ENCODE results near the gene AURKAIP1.

AURKAIP1 gene

GRCh38 chr1:1337793-1338147, 37.2 kb downstream of the AURKAIP1 start:
- H3K27me3 ChIP-seq (ENCODE audit: insufficient read depth, low read length), result no peaks in the 10 kb centered on the region
- no peak overlapping the region for H3K14ac ChIP-seq (ENCODE audit: low read length)
- H3K9me3 ChIP-seq (ENCODE audit: insufficient read depth, low read depth, low read length), result peaks cover 13% of the 10 kb centered on the region
- DNase-seq, result peak in 1 of 2 donors; percentile 40
- no peak overlapping the region for H3K9ac ChIP-seq (ENCODE audit: low read length)
- H2AK5ac ChIP-seq (ENCODE audit: low read length), result no peak overlapping the region
- no peak overlapping the region for H2BK5ac ChIP-seq (ENCODE audit: low read depth, low read length, poor library complexity)
- no peak overlapping the region for H4K91ac ChIP-seq (ENCODE audit: low read depth, low read length)
- no CpG with 5 or more reads among the region's 18 CpGs for WGBS (ENCODE audit: extremely low coverage, insufficient coverage, insufficient read length)
- H3K23ac ChIP-seq (ENCODE audit: low read length), result no peak overlapping the region
- H3K27ac ChIP-seq (ENCODE audit: low read depth, low read length), result no peak overlapping the region
- H2AFZ ChIP-seq (ENCODE audit: insufficient read depth, low read length, poor library complexity), result no peak overlapping the region
- H3K4me2 ChIP-seq (ENCODE audit: low read length), result no peak overlapping the region
- no peaks in the 10 kb centered on the region for H3K4me1 ChIP-seq (ENCODE audit: control insufficient read depth in 1 of 2, insufficient read depth in 2 of 2, low read length in 2 of 2)
- H2BK120ac ChIP-seq (ENCODE audit: insufficient read depth, low read length, poor library complexity), result no peak overlapping the region
- H4K12ac ChIP-seq (ENCODE audit: low read depth, low read length), result no peak overlapping the region
- no peak overlapping the region for H3K4me3 ChIP-seq (ENCODE audit: low read depth, low read length)
- H3K79me1 ChIP-seq (ENCODE audit: low read length), result no peaks in the 10 kb centered on the region
- H3K36me3 ChIP-seq (ENCODE audit: control insufficient read depth in 1 of 2, insufficient read depth in 2 of 2, low read length in 2 of 2), result peaks cover 67 to 69% of the 10 kb centered on the region in 2 experiments
- no peaks in the 10 kb centered on the region for H3K79me2 ChIP-seq (ENCODE audit: control insufficient read depth, insufficient read depth, low read length, poor library complexity)
- no peak overlapping the region for H3K4ac ChIP-seq (ENCODE audit: low read depth, low read length)
- H2BK12ac ChIP-seq (ENCODE audit: low read length), result no peak overlapping the region
- no peak overlapping the region for H4K8ac ChIP-seq (ENCODE audit: low read depth, low read length)
- no peak overlapping the region for H3K18ac ChIP-seq (ENCODE audit: low read length)

- Histone ChIP-seq H3K79me1 (ENCODE audit: low read length) (no peaks in the 10 kb centered on the region), H3K27ac (ENCODE audit: low read depth, low read length) (no peak overlapping the region), H4K8ac (ENCODE audit: low read depth, low read length) (no peak overlapping the region), H3K4me2 (ENCODE audit: low read length) (no peak overlapping the region), H2BK12ac (ENCODE audit: low read length) (no peak overlapping the region), H3K18ac (ENCODE audit: low read length) (no peak overlapping the region), H3K4me1 (ENCODE audit: control insufficient read depth in 1 of 2, insufficient read depth in 2 of 2, low read length in 2 of 2) (no peaks in the 10 kb centered on the region), H3K23ac (ENCODE audit: low read length) (no peak overlapping the region), H3K4me3 (ENCODE audit: low read depth, low read length) (no peak overlapping the region), H3K4ac (ENCODE audit: low read depth, low read length) (no peak overlapping the region), H2AFZ (ENCODE audit: insufficient read depth, low read length, poor library complexity) (no peak overlapping the region), H2BK120ac (ENCODE audit: insufficient read depth, low read length, poor library complexity) (no peak overlapping the region), H3K36me3 (ENCODE audit: control insufficient read depth in 1 of 2, insufficient read depth in 2 of 2, low read length in 2 of 2) (peaks cover 66 to 67% of the 10 kb centered on the region in 2 experiments), H3K9me3 (ENCODE audit: insufficient read depth, low read depth, low read length) (peaks cover 17% of the 10 kb centered on the region), H3K14ac (ENCODE audit: low read length) (no peak overlapping the region), H2BK5ac (ENCODE audit: low read depth, low read length, poor library complexity) (no peak overlapping the region), H3K9ac (ENCODE audit: low read length) (no peak overlapping the region), H3K79me2 (ENCODE audit: control insufficient read depth, insufficient read depth, low read length, poor library complexity) (no peaks in the 10 kb centered on the region), H2AK5ac (ENCODE audit: low read length) (no peak overlapping the region), H4K91ac (ENCODE audit: low read depth, low read length) (no peak overlapping the region), H4K12ac (ENCODE audit: low read depth, low read length) (no peak overlapping the region), H3K27me3 (ENCODE audit: insufficient read depth, low read length) (no peaks in the 10 kb centered on the region)
- DNase-seq, result no peak
- no CpG with 5 or more reads among the region's 32 CpGs for WGBS (ENCODE audit: extremely low coverage, insufficient coverage, insufficient read length)
Measured at GRCh38 chr1:1336931-1337792, 37.8 kb downstream of the AURKAIP1 start.

GRCh38 chr1:1336446-1336845, 38.6 kb downstream of the AURKAIP1 start:
- no peak overlapping the region for H2AFZ ChIP-seq (ENCODE audit: insufficient read depth, low read length, poor library complexity)
- no peak overlapping the region for H3K9ac ChIP-seq (ENCODE audit: low read length)
- no peak overlapping the region for H2BK5ac ChIP-seq (ENCODE audit: low read depth, low read length, poor library complexity)
- H3K27ac ChIP-seq (ENCODE audit: low read depth, low read length), result no peak overlapping the region
- H2BK120ac ChIP-seq (ENCODE audit: insufficient read depth, low read length, poor library complexity), result no peak overlapping the region
- no peak overlapping the region for H4K12ac ChIP-seq (ENCODE audit: low read depth, low read length)
- H2BK12ac ChIP-seq (ENCODE audit: low read length), result no peak overlapping the region
- no peaks in the 10 kb centered on the region for H3K79me1 ChIP-seq (ENCODE audit: low read length)
- no peak overlapping the region for H3K4me3 ChIP-seq (ENCODE audit: low read depth, low read length)
- H2AK5ac ChIP-seq (ENCODE audit: low read length), result no peak overlapping the region
- no CpG with 5 or more reads among the region's 26 CpGs for WGBS (ENCODE audit: extremely low coverage, insufficient coverage, insufficient read length)
- H3K14ac ChIP-seq (ENCODE audit: low read length), result no peak overlapping the region
- H3K36me3 ChIP-seq (ENCODE audit: control insufficient read depth in 1 of 2, insufficient read depth in 2 of 2, low read length in 2 of 2), result peaks cover 58 to 61% of the 10 kb centered on the region in 2 experiments
- no peak overlapping the region for H3K4ac ChIP-seq (ENCODE audit: low read depth, low read length)
- H3K4me2 ChIP-seq (ENCODE audit: low read length), result no peak overlapping the region
- no peak overlapping the region for H4K91ac ChIP-seq (ENCODE audit: low read depth, low read length)
- H3K27me3 ChIP-seq (ENCODE audit: insufficient read depth, low read length), result no peaks in the 10 kb centered on the region
- no peak overlapping the region for H4K8ac ChIP-seq (ENCODE audit: low read depth, low read length)
- no peaks in the 10 kb centered on the region for H3K79me2 ChIP-seq (ENCODE audit: control insufficient read depth, insufficient read depth, low read length, poor library complexity)
- no peak for DNase-seq
- no peak overlapping the region for H3K23ac ChIP-seq (ENCODE audit: low read length)
- H3K18ac ChIP-seq (ENCODE audit: low read length), result no peak overlapping the region
- H3K4me1 ChIP-seq (ENCODE audit: control insufficient read depth in 1 of 2, insufficient read depth in 2 of 2, low read length in 2 of 2), result no peaks in the 10 kb centered on the region
- H3K9me3 ChIP-seq (ENCODE audit: insufficient read depth, low read depth, low read length), result peaks cover 17% of the 10 kb centered on the region

GRCh38 chr1:1335792-1336248, 39.2 kb downstream of the AURKAIP1 start:
- Histone ChIP-seq H4K91ac (ENCODE audit: low read depth, low read length) (no peak overlapping the region), H3K79me1 (ENCODE audit: low read length) (no peaks in the 10 kb centered on the region), H3K4ac (ENCODE audit: low read depth, low read length) (no peak overlapping the region), H3K36me3 (ENCODE audit: control insufficient read depth in 1 of 2, insufficient read depth in 2 of 2, low read length in 2 of 2) (peaks cover 52 to 54% of the 10 kb centered on the region in 2 experiments), H3K4me2 (ENCODE audit: low read length) (no peak overlapping the region), H3K23ac (ENCODE audit: low read length) (no peak overlapping the region), H3K4me1 (ENCODE audit: control insufficient read depth in 1 of 2, insufficient read depth in 2 of 2, low read length in 2 of 2) (no peaks in the 10 kb centered on the region), H4K12ac (ENCODE audit: low read depth, low read length) (no peak overlapping the region), H3K14ac (ENCODE audit: low read length) (no peak overlapping the region), H3K4me3 (ENCODE audit: low read depth, low read length) (no peak overlapping the region), H2BK5ac (ENCODE audit: low read depth, low read length, poor library complexity) (no peak overlapping the region), H3K9ac (ENCODE audit: low read length) (no peak overlapping the region), H3K27ac (ENCODE audit: low read depth, low read length) (no peak overlapping the region), H2AFZ (ENCODE audit: insufficient read depth, low read length, poor library complexity) (no peak overlapping the region), H3K9me3 (ENCODE audit: insufficient read depth, low read depth, low read length) (peaks cover 11% of the 10 kb centered on the region), H4K8ac (ENCODE audit: low read depth, low read length) (no peak overlapping the region), H3K27me3 (ENCODE audit: insufficient read depth, low read length) (no peaks in the 10 kb centered on the region), H3K18ac (ENCODE audit: low read length) (no peak overlapping the region), H3K79me2 (ENCODE audit: control insufficient read depth, insufficient read depth, low read length, poor library complexity) (no peaks in the 10 kb centered on the region), H2BK120ac (ENCODE audit: insufficient read depth, low read length, poor library complexity) (no peak overlapping the region), H2AK5ac (ENCODE audit: low read length) (no peak overlapping the region), H2BK12ac (ENCODE audit: low read length) (no peak overlapping the region)
- no peak for DNase-seq
- WGBS (ENCODE audit: extremely low coverage, insufficient coverage, insufficient read length), result no CpG with 5 or more reads among the region's 21 CpGs

Data from trophoblast cell (in vitro differentiated cells and primary cell).